CMK (cell line): ENCODE data around the gene RASA2.
"Not testable (repeated sequence)": the region's sequence is repeated elsewhere in the genome, so short reads cannot be mapped to it uniquely, and the experiment has no call there.

Source experiments
- DNase-seq: peaks from one replicate; pipeline ENCODE4 v3.0.0-alpha.2; 2010; ENCODE audit warnings: low read depth

Gene RASA2

GRCh38 chr3:141578202-141578973 lies 91.6 kb downstream of the RASA2 start:
- no peak for DNase-seq

- no peak for DNase-seq
Measured at GRCh38 chr3:141594357-141594756, 107.5 kb downstream of the RASA2 start.

GRCh38 chr3:141597931-141598330 lies 111.1 kb downstream of the RASA2 start:
- no peak for DNase-seq

DNA sequence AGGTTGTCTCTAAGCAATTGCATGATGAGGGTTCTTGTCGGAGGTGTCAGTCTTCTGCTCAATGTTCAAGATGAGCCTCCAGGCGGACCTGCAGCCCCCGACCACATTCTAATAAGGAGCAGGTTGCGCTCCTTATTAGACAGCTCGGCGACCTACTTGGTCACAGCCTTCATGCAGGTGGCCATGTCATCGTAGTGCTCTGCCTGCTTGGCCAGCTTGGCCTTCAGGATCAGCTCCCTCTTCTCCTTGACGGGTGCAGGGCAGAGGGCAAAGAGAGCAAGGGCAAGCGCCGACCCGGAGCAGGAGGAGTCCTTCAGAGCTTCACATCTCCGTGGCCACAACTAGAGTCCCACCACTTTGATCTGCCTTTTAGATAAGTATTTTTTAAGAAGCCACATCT lies 113.5 kb downstream of the RASA2 start:
- DNase-seq: no peak

GRCh38 chr3:141602706-141603105 lies 115.9 kb downstream of the RASA2 start:
- no peak for DNase-seq

DNA sequence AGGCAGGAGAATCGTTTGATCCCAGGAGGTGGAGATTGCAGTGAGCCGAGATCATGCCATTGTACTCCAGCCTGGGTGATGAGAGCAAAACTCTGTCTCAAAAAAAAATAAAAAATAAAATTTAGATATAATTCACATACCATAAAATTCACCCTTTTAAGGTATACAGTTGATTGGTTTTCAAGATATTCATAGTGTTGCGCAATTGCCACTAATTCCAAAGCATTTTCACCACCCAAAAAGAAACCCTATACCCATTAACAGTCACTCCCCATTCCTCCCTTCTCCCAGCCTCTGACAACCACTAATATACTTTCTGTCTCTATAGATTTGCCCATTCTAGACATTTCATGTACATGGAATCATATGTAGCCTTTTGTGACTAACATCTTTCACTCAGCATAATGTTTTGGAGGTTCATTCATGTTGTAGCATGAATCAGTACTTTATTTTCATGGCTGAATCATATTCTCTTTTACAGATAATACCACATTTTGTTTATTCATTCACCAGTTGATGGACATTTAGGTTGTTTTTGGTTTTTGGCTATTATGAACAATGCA lies 116.7 kb downstream of the RASA2 start:
- DNase-seq: no peak

GRCh38 chr3:141605883-141606282 lies 119.1 kb downstream of the RASA2 start:
- no peak for DNase-seq

GRCh38 chr3:141608438-141608837 lies 121.6 kb downstream of the RASA2 start:
- DNase-seq: no peak

DNA sequence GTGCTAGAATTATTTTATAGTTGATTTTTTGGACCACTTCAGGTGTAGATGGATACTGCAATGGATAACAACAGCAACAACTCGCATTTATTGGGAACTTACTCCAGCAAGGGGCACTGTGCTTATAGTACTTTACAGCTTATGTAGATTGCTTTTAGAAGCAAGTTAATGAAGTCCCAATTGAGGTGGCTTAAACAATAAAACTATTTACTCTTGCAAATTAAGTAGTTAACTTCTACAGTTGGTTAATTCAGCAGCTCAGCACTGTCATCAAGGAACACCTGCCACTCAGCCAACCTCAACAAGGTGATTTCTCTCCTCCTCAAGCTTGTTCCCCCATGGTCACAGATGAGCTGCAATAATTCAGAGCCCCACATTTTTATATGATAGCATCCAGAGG lies 124.1 kb downstream of the RASA2 start:
- no peak for DNase-seq

DNA sequence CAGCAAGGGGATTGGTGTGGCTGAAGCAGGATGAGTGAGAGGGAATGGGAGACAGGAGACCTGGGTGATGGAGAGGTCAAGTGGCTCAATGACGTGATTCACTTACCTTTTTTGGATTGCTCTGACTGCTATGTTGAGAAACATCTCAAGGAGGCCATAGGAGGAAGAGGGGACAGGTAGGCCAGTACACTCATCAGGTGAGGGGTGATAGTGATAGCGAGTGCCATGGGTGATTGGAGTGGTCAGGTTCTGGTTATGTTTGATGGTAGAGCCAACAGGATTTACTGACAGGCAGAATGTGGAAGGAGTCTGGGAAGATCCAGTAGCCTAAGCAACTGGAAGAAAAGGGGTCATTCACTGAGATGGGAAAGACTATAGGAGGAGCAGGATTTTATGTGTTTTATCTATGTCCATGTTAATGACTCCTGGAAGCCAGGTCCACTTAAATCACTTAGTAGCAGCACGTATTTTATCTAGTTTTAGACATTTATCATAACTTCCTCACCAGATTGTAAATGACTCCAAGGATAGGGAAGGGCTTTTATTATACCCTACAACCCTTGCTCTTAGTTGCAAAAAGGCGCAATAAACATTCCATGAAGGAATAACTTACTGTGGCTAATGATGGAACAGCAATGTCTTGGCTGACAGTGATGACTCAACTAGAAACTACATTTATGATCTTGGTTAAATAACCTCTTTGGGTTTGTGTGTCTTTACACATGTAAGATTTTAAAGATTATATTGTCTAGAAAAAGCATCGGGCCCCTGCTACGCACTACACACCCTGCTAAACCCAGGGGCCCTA lies 131.5 kb downstream of the RASA2 start:
- DNase-seq: no peak

DNA sequence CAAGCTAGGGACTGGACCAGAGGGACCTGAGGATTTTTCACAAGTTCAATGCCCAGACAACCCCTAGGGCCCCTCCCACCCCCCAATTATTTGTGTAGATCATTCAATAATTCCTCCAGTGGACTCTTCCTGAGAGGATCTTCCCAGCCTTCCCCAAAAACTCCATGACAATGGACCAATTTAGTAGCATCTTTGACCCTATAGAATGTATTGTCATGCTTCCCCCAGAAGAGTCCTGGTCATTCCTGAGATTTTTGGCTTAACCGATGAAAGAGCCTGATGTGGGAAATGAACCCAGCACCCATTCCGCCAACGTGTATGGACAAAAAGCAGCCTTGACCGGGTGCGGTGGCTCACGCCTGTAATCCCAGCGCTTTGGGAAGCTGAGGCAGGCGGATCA lies 132.1 kb downstream of the RASA2 start:
- DNase-seq: no peak

DNA sequence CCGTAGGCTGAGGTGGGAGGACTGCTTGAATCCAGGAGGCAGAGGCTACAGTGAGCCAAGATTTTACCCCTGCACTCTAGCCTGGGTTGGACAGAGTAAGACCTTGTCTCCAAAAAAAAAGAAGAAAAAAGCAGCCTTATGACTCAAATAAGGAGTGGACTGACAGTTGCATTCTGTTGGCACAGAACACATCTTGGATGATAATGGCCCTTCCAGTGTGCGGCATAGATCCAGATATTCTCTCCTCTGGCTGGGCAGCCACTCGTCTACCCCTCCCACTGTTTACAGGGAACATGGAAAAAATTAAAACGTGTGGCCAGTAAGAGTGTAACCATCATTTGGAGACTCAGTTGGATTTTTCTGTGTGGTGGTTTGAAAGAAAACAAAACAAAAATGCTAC lies 132.6 kb downstream of the RASA2 start:
- no peak for DNase-seq

GRCh38 chr3:141623691-141624090 lies 136.9 kb downstream of the RASA2 start:
- DNase-seq: no peak

DNA sequence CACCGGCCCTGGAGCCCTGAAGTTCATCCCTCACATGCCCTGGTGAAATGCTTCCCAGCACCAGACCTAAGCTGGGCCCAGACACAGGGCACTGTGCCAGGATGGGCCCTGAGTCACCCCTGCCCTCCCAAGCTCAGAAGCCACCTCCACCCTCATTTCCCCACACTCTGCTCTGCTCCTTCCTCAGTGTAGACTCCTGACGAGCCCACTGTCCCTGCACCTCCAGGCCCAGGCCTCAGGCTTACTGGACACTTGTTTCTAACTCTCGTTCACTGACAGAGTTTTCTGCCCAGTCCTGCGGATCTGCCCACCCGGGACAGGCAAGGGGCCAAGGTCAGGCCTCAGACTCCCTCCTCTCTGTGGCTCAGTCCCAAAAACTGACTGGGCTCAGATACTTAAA lies 138.7 kb downstream of the RASA2 start:
- no peak for DNase-seq

GRCh38 chr3:141628334-141628733 lies 141.5 kb downstream of the RASA2 start:
- DNase-seq: not testable (repeated sequence)

GRCh38 chr3:141628868-141629441 lies 142.1 kb downstream of the RASA2 start:
- DNase-seq: not testable (repeated sequence)

DNA sequence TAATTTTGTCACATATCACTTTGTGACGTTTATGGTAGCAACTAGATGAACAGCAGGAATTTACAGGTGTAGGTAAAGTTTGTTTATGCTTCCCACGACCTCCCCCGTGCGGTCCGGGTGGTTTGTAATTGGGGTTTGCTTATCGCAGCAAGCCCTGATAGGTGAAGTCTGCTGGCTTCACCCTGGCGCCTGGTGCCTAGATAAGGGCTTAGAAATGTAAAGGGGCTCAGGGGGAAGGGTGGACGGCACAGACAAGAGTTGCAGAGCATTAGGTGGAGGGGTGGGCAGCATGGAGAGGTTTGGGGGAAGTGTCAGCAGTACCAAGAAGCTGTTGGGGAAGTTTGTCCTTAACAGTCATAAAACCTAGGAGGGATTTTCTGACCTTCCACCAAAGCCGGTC lies 143.1 kb downstream of the RASA2 start:
- DNase-seq: no peak

- no peak for DNase-seq
Measured at GRCh38 chr3:141632779-141633374, 146.1 kb downstream of the RASA2 start.

GRCh38 chr3:141642215-141642614 lies 155.4 kb downstream of the RASA2 start:
- no peak for DNase-seq

DNA sequence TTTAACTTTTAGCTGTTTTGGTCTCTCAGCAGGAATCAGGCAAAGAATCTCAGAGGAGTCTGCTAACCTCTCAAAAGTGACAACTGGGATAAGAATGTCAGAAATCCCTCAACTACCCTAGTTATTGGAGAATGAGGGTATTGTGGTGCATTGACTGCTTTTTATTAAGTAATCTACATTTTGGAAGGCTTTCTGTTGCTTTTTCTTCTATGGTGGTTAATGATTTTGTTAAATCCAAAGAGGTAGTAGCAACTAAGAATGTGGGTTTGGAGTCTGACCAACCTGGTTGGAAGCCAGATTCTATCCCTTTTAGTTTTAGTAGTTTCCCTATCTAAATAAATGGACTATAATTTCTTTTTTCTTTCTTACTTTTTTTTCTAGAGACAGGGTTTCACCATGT lies 156.6 kb downstream of the RASA2 start:
- DNase-seq: no peak

- no peak for DNase-seq
Measured at GRCh38 chr3:141643796-141644195, 157.0 kb downstream of the RASA2 start.

- peak; percentile 38 for DNase-seq
Measured at GRCh38 chr3:141644931-141645330, 158.1 kb downstream of the RASA2 start.
